Uterus (tissue), 4 donors: ENCODE results near the gene CALN1. TPM values are rescaled to one million over a fixed set of nuclear protein-coding genes. Genes with fewer than 3 reads are reported as not detected.
"Not testable (repeated sequence)": the region's sequence is repeated elsewhere in the genome, so short reads cannot be mapped to it uniquely, and the experiment has no call there.

Experiments used
- DNase-seq, 2 donors: peaks; one replicate each; pipeline ENCODE4 v3.0.0-alpha.2; 2019 to 2020
- H3K27ac ChIP-seq, 2 donors: fragments of 200-600 bp; sonication (generic); 1 replicate in 1 of 2; 2 replicates in 1 of 2; pipeline ENCODE4 v1.5.1; 2016 to 2018
- H3K27me3 ChIP-seq, 2 donors: fragments of 200-600 bp; sonication (generic); one replicate each; pipeline ENCODE4 v1.5.1; 2018 to 2019; ENCODE audit warnings: control low read depth in 1 of 2
- H3K36me3 ChIP-seq, 2 donors: fragments of 200-600 bp; sonication (generic); one replicate each; pipeline ENCODE4 v1.5.1; 2019; ENCODE audit warnings: control low read depth in 1 of 2
- H3K4me1 ChIP-seq, 2 donors: fragments of 200-600 bp; sonication (generic); one replicate each; pipeline ENCODE4 v1.5.1; 2018 to 2019; ENCODE audit warnings: control low read depth in 1 of 2
- H3K4me3 ChIP-seq, 2 donors: fragments of 200-600 bp; sonication (generic); 1 replicate in 1 of 2; 2 replicates in 1 of 2; pipeline ENCODE4 v1.5.1; 2018 to 2019; ENCODE audit warnings: mild to moderate bottlenecking in 1 of 2
- H3K9me3 ChIP-seq, 2 donors: fragments of 200-600 bp; sonication (generic); one replicate each; pipeline ENCODE4 v1.5.1; 2019; ENCODE audit warnings: control low read depth in 1 of 2
- POLR2A ChIP-seq, 2 donors: fragments of 450-650 bp; IDR thresholded peaks; one replicate each; pipeline ENCODE4 v1.6.1; 2016; ENCODE audit warnings: antibody characterized with exemption in 2 of 2, mild to moderate bottlenecking in 1 of 2, moderate library complexity in 1 of 2
- intact Hi-C: fragments of 100-400 bp; cut with DNase I; formaldehyde crosslinking; loops from one replicate; pipeline ENCODE4 v1.15.1; 2023; ENCODE audit warnings: low total_unique reads
- total RNA-seq, 4 donors: library from RNA; depleted of rRNA in 3 of 4; stranded (reverse); fragments of >200 nt in 3 of 4; gene quantifications; one replicate each; pipeline versions ENCODE4 v1.1.0 to v1.2.4, GENCODE V29; 2014 to 2023
- TF ChIP-seq, protein P1 (sequence below), 4 experiments: fragments of 200-600 bp in 2 of 4; fragments of 450-650 bp in 2 of 4; sonication (generic) in 2 of 4; IDR thresholded peaks; one replicate each; pipeline ENCODE4 v1.5.1; 2016 to 2019; ENCODE audit warnings: antibody characterized with exemption in 4 of 4, mild to moderate bottlenecking in 2 of 4, moderate library complexity in 1 of 4
- donor health status: DM: yes; HTN: yes; CAD: no.

The CALN1 gene
- total RNA-seq, 4 donors from 2014 or later: 0.49 to 2.3 (median 1.5) TPM; not detected in 1

DNA sequence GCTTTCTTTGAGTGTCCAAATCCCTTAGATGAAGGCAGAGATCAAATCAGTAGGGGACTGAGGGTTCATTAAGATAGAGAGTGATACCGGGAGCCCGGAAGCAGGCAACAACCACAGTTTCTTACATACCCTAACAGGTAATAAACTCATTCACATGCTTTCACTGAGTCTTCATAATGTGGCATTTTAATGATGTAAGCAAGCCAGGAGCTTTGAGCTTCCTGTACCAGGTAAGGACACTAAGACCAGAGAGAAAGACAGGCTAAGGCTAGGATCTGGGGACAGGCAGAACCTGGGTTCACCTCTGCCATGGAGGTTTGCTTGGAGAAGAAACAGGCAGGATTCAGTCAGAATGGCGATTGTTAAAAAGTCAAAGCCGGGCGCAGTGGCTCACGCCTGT is 661.8 kb downstream of the CALN1 start:
- no peak for DNase-seq
- Histone ChIP-seq H3K27me3 (no peaks in the 10 kb centered on the region), H3K27ac (no peak overlapping the region), H3K4me3 (no peak overlapping the region), H3K36me3 (no peaks in the 10 kb centered on the region), H3K9me3 (no peaks in the 10 kb centered on the region), H3K4me1 (no peaks in the 10 kb centered on the region)
- TF ChIP-seq POLR2A (IDR thresholded peaks at IDR 0.05): no peak
- TF ChIP-seq, protein P1, sequence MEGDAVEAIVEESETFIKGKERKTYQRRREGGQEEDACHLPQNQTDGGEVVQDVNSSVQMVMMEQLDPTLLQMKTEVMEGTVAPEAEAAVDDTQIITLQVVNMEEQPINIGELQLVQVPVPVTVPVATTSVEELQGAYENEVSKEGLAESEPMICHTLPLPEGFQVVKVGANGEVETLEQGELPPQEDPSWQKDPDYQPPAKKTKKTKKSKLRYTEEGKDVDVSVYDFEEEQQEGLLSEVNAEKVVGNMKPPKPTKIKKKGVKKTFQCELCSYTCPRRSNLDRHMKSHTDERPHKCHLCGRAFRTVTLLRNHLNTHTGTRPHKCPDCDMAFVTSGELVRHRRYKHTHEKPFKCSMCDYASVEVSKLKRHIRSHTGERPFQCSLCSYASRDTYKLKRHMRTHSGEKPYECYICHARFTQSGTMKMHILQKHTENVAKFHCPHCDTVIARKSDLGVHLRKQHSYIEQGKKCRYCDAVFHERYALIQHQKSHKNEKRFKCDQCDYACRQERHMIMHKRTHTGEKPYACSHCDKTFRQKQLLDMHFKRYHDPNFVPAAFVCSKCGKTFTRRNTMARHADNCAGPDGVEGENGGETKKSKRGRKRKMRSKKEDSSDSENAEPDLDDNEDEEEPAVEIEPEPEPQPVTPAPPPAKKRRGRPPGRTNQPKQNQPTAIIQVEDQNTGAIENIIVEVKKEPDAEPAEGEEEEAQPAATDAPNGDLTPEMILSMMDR (IDR thresholded peaks at IDR 0.05): no peak
- intact Hi-C loops: no loop called here

DNA sequence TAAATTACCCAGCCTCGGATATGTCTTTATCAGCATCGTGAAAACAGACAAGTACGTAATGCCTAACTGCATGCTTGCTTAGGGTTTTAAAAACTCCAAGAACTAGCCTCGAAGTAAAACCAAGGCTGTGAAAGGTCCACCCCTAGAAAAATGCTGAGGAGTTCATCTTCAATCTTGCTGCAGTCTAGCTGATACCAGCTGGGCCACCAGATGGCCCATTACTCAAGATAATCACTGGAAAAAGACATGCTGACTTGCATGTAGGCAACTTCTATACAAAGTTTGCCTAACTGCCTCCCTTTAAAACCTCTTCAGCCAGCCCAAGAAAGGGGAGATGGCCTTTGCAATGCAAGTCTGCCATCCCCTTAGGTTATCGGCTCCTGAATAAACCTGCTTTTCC is 666.1 kb downstream of the CALN1 start:
- H3K27me3 ChIP-seq: no peaks in the 10 kb centered on the region
- TF ChIP-seq POLR2A (IDR thresholded peaks at IDR 0.05): no peak
- TF ChIP-seq, protein P1 (IDR thresholded peaks at IDR 0.05): no peak
- DNase-seq: no peak
- H3K9me3 ChIP-seq: peaks cover 0 to 4% of the 10 kb centered on the region in 2 donors
- intact Hi-C loops: no loop called here
- H3K4me1 ChIP-seq: no peaks in the 10 kb centered on the region
- H3K36me3 ChIP-seq: no peaks in the 10 kb centered on the region
- H3K27ac ChIP-seq: no peak overlapping the region
- no peak overlapping the region for H3K4me3 ChIP-seq

DNA sequence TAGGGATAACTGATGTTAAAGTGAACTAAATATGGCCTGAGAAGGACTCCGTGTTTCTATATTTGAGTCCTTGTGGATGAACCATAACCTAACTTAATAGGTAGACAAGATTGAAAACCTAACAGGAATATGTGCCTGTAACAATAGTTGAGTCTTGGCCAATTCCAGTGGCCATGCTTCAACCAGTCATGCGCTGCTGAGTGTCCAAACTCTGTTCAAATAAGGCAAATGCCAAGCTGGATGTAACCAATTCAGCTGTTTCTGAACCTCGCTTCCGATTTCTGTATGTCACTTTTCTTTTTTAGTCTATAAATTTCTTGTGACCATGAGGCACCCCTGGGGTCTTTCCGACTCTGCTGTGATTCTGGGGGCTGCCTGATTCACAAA is 672.0 kb downstream of the CALN1 start:
- no peaks in the 10 kb centered on the region for H3K27me3 ChIP-seq
- H3K4me1 ChIP-seq: no peaks in the 10 kb centered on the region
- TF ChIP-seq, protein P1 (IDR thresholded peaks at IDR 0.05): no peak
- no peak for TF ChIP-seq POLR2A (IDR thresholded peaks at IDR 0.05)
- H3K4me3 ChIP-seq: no peak overlapping the region
- no peaks in the 10 kb centered on the region for H3K36me3 ChIP-seq
- no peak overlapping the region for H3K27ac ChIP-seq
- no peak for DNase-seq
- H3K9me3 ChIP-seq: peaks cover 0 to 4% of the 10 kb centered on the region in 2 donors
- intact Hi-C loops: no loop called here

DNA sequence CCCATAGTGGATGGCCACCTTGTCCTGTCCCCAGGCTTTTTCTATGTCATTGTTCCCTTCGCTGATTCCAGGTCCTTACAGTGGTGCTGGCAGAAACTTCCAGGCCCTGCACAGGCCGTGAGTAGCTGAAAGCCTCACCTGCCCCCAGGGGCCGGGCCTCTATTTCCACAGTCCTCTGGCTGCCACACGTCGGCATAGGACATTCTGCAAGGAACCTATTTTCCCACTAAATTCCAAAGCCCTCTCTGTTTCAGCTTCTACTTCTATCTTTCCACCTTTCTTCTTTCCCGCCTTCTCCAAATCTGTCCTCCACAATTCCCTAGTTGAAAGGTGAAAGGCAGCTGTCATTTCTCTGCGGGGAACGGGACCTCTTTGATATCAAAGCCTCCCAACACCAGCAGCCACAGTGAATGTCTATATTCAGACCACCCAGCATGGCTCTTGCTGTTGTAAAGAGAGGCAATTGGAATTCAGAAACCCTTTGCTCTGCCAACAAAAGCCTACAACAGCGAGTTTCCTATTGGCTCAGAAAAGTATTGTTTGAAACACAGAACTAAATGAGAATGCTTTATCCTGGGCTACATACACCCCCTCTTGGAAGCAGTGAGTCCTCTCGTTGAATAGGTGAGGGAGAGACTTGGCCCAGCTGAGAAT is 672.5 kb downstream of the CALN1 start:
- peaks cover 0 to 4% of the 10 kb centered on the region in 2 donors for H3K9me3 ChIP-seq
- H3K36me3 ChIP-seq: no peaks in the 10 kb centered on the region
- no peaks in the 10 kb centered on the region for H3K27me3 ChIP-seq
- intact Hi-C loops: loop anchor here (5.0 kb wide), 1 partner anchor 882 kb away; no protein-coding TSS in a partner anchor
- H3K27ac ChIP-seq: no peak overlapping the region
- TF ChIP-seq, protein P1 (IDR thresholded peaks at IDR 0.05): no peak
- no peak for TF ChIP-seq POLR2A (IDR thresholded peaks at IDR 0.05)
- no peak for DNase-seq
- no peaks in the 10 kb centered on the region for H3K4me1 ChIP-seq
- no peak overlapping the region for H3K4me3 ChIP-seq

DNA sequence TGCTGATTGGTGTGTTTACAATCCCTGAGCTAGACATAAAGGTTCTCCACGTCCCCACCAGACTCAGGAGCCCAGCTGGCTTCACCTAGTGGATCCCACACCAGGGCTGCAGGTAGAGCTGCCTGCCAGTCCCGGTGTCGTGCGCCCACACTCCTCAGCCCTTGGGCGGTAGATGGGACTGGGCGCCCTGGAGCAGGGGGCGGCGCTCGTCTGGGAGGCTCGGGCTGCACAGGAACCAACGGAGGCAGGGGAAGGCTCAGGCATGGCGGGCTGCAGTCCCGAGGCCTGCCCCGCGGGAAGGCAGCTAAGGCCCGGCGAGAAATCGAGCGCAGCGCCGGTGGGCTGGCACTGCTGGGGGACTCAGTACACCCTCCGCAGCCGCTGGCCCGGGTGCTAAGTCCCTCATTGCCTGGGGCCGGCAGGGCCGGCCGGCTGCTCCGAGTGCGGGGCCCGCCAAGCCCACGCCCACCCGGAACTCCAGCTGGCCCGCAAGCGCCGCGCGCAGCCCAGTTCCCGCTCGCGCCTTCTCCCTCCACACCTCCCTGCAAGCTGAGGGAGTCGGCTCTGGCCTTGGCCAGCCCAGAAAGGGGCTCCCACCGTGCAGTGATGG is 674.1 kb downstream of the CALN1 start:
- H3K27ac ChIP-seq, H3K9me3 ChIP-seq, H3K27me3 ChIP-seq, H3K4me1 ChIP-seq, DNase-seq, H3K4me3 ChIP-seq, H3K36me3 ChIP-seq: not testable (repeated sequence)
- intact Hi-C loops: loop anchor here (5.0 kb wide), 1 partner anchor 881 kb away; no protein-coding TSS in a partner anchor
